GM12878 (cell line): ENCODE results near the gene KLK3. TPM values are rescaled to one million over a fixed set of nuclear protein-coding genes. Genes with fewer than 3 reads are reported as not detected.

Source experiments
- ATAC-seq: fragments of 200-7000 bp; cut with Tn5 transposase; 3 replicates; pipeline ENCODE4 v1.9.1; 2020; ENCODE audit warnings: mild to moderate bottlenecking, moderate library complexity
- BruUV-seq: library from RNA; stranded (reverse); fragments of 400-500 nt; replicated peaks from 2 replicates; lab custom pipeline; 2021; lab: Mats Ljungman, UMichigan
- CTCF ChIA-PET: fragments of 300-600 bp; sonication (Branson Sonifier 250); formaldehyde crosslinking; extraction: SDS; loops from one replicate; lab custom pipeline; 2021; ENCODE audit warnings: inconsistent platforms; lab: Yijun Ruan, JAX
- POLR2A ChIA-PET: fragments of 350-600 bp; formaldehyde crosslinking; extraction: SDS; loops from one replicate; lab custom pipeline; 2021; ENCODE audit warnings: inconsistent platforms; lab: Charles Lee
- RAD21 ChIA-PET: fragments of 300-600 bp; sonication (Branson Sonifier 250); formaldehyde crosslinking; loops from one replicate; lab custom pipeline; 2023; ENCODE audit warnings: antibody characterized with exemption; ENCODE audit not compliant: unreplicated experiment; lab: Charles Lee
- SMC1A ChIA-PET: fragments of 300-600 bp; sonication (Branson Sonifier 250); formaldehyde crosslinking; loops from one replicate; lab custom pipeline; 2023; ENCODE audit not compliant: unreplicated experiment, uncharacterized antibody; lab: Charles Lee
- DNase-seq: peaks from one replicate; pipeline ENCODE4 v3.0.0-alpha.2; 2011; ENCODE audit warnings: low read depth, low spot score
- FAIRE-seq: peaks from 3 replicates; lab custom pipeline; 2011; peaks lifted over from hg19 to GRCh38; lab: Jason Lieb, UNC
- H2AFZ ChIP-seq: 2 replicates; pipeline ENCODE4 v1.6.0; 2011; ENCODE audit warnings: low read depth, low read length, control low read depth; ENCODE audit not compliant: control insufficient read depth
- H3K27ac ChIP-seq: 2 replicates; pipeline ENCODE4 v1.5.1; 2011; ENCODE audit warnings: control low read depth; ENCODE audit not compliant: control insufficient read depth, insufficient read depth
- H3K27me3 ChIP-seq, 2 experiments: replicated peaks in 1 of 2; 2 replicates each; pipeline versions ENCODE4 v1.6.0 to v1.6.1; 2011; ENCODE audit warnings: low read length in 1 of 2; ENCODE audit not compliant: control insufficient read depth in 2 of 2, insufficient read depth in 2 of 2
- H3K36me3 ChIP-seq, 2 experiments: 2 replicates each; pipeline ENCODE4 v1.5.1; 2011; ENCODE audit warnings: low read length in 1 of 2; ENCODE audit not compliant: control insufficient read depth in 2 of 2, insufficient read depth in 2 of 2
- H3K4me1 ChIP-seq: 2 replicates; pipeline ENCODE4 v1.6.1; 2011; ENCODE audit warnings: mild to moderate bottlenecking, low read length, moderate library complexity, mixed read lengths; ENCODE audit not compliant: control insufficient read depth, insufficient read depth
- H3K4me2 ChIP-seq: 2 replicates; pipeline ENCODE4 v1.6.0; 2011; ENCODE audit warnings: control low read depth; ENCODE audit not compliant: control insufficient read depth, insufficient read depth
- H3K4me3 ChIP-seq: fragments of 200-600 bp; sonication (generic); 2 replicates; pipeline ENCODE4 v1.5.1; 2016
- H3K79me2 ChIP-seq: 2 replicates; pipeline ENCODE4 v1.6.0; 2011; ENCODE audit warnings: low read length; ENCODE audit not compliant: control insufficient read depth, insufficient read depth
- H3K9ac ChIP-seq: 2 replicates; pipeline ENCODE4 v1.8.0; 2011; ENCODE audit warnings: low read length, control low read depth, mixed read lengths; ENCODE audit not compliant: control insufficient read depth, insufficient read depth
- H3K9me3 ChIP-seq: replicated peaks from 3 replicates; pipeline ENCODE4 v1.5.1; 2011; ENCODE audit warnings: mild to moderate bottlenecking, low read length; ENCODE audit not compliant: control insufficient read depth, insufficient read depth
- H4K20me1 ChIP-seq: 2 replicates; pipeline ENCODE4 v1.6.0; 2011; ENCODE audit not compliant: control insufficient read depth, insufficient read depth
- BCL11A ChIP-seq: IDR thresholded peaks from 2 replicates; pipeline ENCODE4 v1.6.1; 2011; ENCODE audit warnings: low read depth, low read length
- HDAC2 ChIP-seq: fragments of 200-600 bp; sonication (generic); IDR thresholded peaks from 2 replicates; pipeline ENCODE4 v1.6.1; 2017
- LARP7 ChIP-seq: fragments of 450-650 bp; IDR thresholded peaks from 2 replicates; pipeline ENCODE4 v1.6.1; 2017; ENCODE audit warnings: mild to moderate bottlenecking
- MYC ChIP-seq: IDR thresholded peaks from 2 replicates; pipeline ENCODE4 v1.6.1; 2011; ENCODE audit warnings: mild to moderate bottlenecking, low read length, moderate library complexity, inconsistent platforms; ENCODE audit not compliant: insufficient read depth, insufficient replicate concordance, insufficient read length, severe bottlenecking
- NFIC ChIP-seq: IDR thresholded peaks from 2 replicates; pipeline ENCODE4 v1.6.1; 2012; ENCODE audit warnings: low read depth, mild to moderate bottlenecking, inconsistent platforms, low read length, moderate library complexity
- NFYB ChIP-seq: IDR thresholded peaks from 2 replicates; pipeline ENCODE4 v1.6.1; 2011; ENCODE audit warnings: low read depth, mild to moderate bottlenecking, low read length, improper control_type of control experiment, moderate library complexity; ENCODE audit not compliant: insufficient read depth
- SIN3A ChIP-seq: IDR thresholded peaks from 2 replicates; pipeline ENCODE4 v1.6.1; 2012; ENCODE audit warnings: low read depth, low read length, improper control_type of control experiment
- SMAD1 ChIP-seq: fragments of 450-650 bp; IDR thresholded peaks from 2 replicates; pipeline ENCODE4 v1.6.1; 2018; ENCODE audit warnings: mild to moderate bottlenecking, low read depth; ENCODE audit not compliant: partially characterized antibody
- STAT3 ChIP-seq: IDR thresholded peaks from 2 replicates; pipeline ENCODE4 v1.6.1; 2011; ENCODE audit warnings: low read depth, low read length, improper control_type of control experiment
- SUZ12 ChIP-seq: fragments of 200-600 bp; sonication (generic); IDR thresholded peaks from one replicate; pipeline ENCODE4 v1.6.1; 2018; ENCODE audit warnings: antibody characterized with exemption, mild to moderate bottlenecking; ENCODE audit not compliant: unreplicated experiment
- TAF1 ChIP-seq: IDR thresholded peaks from 2 replicates; pipeline ENCODE4 v1.6.1; 2011; ENCODE audit warnings: mild to moderate bottlenecking, low read depth, low read length, borderline replicate concordance
- ZNF207 ChIP-seq: fragments of 450-650 bp; IDR thresholded peaks from 2 replicates; pipeline ENCODE4 v1.6.1; 2014; ENCODE audit warnings: antibody characterized with exemption, mild to moderate bottlenecking, borderline replicate concordance
- ZNF24 ChIP-seq: fragments of 450-650 bp; IDR thresholded peaks from 2 replicates; pipeline ENCODE4 v1.6.1; 2017; ENCODE audit warnings: antibody characterized with exemption, mild to moderate bottlenecking
- WGBS: methylation state at CpG from one replicate; pipeline ENCODE4 v1.1.6; 2016; ENCODE audit warnings: low lambda C conversion rate; ENCODE audit not compliant: insufficient replicate concordance, insufficient coverage; ENCODE audit errors: missing lambda C conversion rate; 5-methylcytosine and 5-hydroxymethylcytosine counted together
- in situ Hi-C: fragments of 300-500 bp; cut with MboI; formaldehyde crosslinking; loops from 9 replicates; pipeline ENCODE4 v1.14.3; 2018; ENCODE audit warnings: mixed read lengths
- intact Hi-C: fragments of 100-400 bp; cut with micrococcal nuclease; formaldehyde crosslinking; loops from one replicate; pipeline ENCODE4 v1.14.2; 2022; ENCODE audit not compliant: unreplicated experiment
- polyA plus RNA-seq, 11 experiments: library from polyadenylated mRNA; depleted of rRNA in 4 of 11; unstranded in 6 of 11; stranded (reverse) in 5 of 11; fragments of >200 nt; fragmentation: Nextera tagmentation in 4 of 11; fragmentation: Illumina TruSeq in 1 of 11; extraction: Ambion mirVana in 4 of 11; extraction: Trizol in 1 of 11; gene quantifications; 1 replicate in 1 of 11; 2 replicates in 10 of 11; pipeline versions ENCODE4 v1.2.1 to v1.2.3, GENCODE V29; 2011 to 2016; ENCODE audit warnings: inconsistent platforms in 2 of 11, missing spikeins in 2 of 11, low read depth in 1 of 11
- total RNA-seq, 4 experiments: library from RNA; depleted of rRNA in 3 of 4; stranded (reverse); fragments of >200 nt in 3 of 4; fragmentation: Illumina TruSeq in 1 of 4; extraction: Trizol in 1 of 4; gene quantifications; 2 replicates each; pipeline versions ENCODE4 v1.2.1 to v1.2.3, GENCODE V29; 2013 to 2021
- TF ChIP-seq, protein P1 (sequence below): fragments of 450-650 bp; IDR thresholded peaks from 2 replicates; pipeline ENCODE4 v1.6.1; 2017; ENCODE audit warnings: mild to moderate bottlenecking, moderate library complexity
- TF ChIP-seq, protein P2 (sequence below): IDR thresholded peaks from 2 replicates; pipeline ENCODE4 v1.6.1; 2012; ENCODE audit warnings: low read length, inconsistent platforms
- TF ChIP-seq, protein P3 (sequence below): fragments of 450-650 bp; IDR thresholded peaks from 2 replicates; pipeline ENCODE4 v1.6.1; 2017; ENCODE audit warnings: mild to moderate bottlenecking, low read depth, inconsistent platforms; ENCODE audit not compliant: poor library complexity, severe bottlenecking

Gene KLK3
- total and polyA plus RNA-seq, 10 of the 15 experiments (the other 5 are each of a cell fraction or from before 2014, with no cell fraction given) = 0.31 TPM; not detected in 9

DNA sequence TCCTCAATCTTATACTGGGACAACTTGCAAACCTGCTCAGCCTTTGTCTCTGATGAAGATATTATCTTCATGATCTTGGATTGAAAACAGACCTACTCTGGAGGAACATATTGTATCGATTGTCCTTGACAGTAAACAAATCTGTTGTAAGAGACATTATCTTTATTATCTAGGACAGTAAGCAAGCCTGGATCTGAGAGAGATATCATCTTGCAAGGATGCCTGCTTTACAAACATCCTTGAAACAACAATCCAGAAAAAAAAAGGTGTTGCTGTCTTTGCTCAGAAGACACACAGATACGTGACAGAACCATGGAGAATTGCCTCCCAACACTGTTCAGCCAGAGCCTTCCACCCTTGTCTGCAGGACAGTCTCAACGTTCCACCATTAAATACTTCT is 4.0 kb upstream of the KLK3 start (continued):
- TF ChIP-seq, protein P1, sequence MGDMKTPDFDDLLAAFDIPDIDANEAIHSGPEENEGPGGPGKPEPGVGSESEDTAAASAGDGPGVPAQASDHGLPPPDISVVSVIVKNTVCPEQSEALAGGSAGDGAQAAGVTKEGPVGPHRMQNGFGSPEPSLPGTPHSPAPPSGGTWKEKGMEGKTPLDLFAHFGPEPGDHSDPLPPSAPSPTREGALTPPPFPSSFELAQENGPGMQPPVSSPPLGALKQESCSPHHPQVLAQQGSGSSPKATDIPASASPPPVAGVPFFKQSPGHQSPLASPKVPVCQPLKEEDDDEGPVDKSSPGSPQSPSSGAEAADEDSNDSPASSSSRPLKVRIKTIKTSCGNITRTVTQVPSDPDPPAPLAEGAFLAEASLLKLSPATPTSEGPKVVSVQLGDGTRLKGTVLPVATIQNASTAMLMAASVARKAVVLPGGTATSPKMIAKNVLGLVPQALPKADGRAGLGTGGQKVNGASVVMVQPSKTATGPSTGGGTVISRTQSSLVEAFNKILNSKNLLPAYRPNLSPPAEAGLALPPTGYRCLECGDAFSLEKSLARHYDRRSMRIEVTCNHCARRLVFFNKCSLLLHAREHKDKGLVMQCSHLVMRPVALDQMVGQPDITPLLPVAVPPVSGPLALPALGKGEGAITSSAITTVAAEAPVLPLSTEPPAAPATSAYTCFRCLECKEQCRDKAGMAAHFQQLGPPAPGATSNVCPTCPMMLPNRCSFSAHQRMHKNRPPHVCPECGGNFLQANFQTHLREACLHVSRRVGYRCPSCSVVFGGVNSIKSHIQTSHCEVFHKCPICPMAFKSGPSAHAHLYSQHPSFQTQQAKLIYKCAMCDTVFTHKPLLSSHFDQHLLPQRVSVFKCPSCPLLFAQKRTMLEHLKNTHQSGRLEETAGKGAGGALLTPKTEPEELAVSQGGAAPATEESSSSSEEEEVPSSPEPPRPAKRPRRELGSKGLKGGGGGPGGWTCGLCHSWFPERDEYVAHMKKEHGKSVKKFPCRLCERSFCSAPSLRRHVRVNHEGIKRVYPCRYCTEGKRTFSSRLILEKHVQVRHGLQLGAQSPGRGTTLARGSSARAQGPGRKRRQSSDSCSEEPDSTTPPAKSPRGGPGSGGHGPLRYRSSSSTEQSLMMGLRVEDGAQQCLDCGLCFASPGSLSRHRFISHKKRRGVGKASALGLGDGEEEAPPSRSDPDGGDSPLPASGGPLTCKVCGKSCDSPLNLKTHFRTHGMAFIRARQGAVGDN = no peak
- TF ChIP-seq MYC (no peak), LARP7 (no peak), SUZ12 (no peak)

DNA sequence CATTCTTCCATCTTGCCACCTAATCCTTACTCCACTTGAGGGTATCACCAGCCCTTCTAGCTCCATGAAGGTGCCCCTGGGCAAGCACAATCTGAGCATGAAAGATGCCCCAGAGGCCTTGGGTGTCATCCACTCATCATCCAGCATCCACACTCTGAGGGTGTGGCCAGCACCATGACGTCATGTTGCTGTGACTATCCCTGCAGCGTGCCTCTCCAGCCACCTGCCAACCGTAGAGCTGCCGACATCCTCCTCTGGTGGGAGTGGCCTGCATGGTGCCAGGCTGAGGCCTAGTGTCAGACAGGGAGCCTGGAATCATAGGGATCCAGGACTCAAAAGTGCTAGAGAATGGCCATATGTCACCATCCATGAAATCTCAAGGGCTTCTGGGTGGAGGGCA is 3.1 kb upstream of the KLK3 start:
- no peaks in the 10 kb centered on the region for H3K36me3 ChIP-seq
- ChIA-PET POLR2A (no interaction called here), CTCF (no interaction called here), RAD21 (no interaction called here), SMC1A (interaction anchor here (1.7 kb wide), 1 partner anchor 8 kb away, joined by 6 read pairs; no protein-coding TSS in a partner anchor)
- FAIRE-seq (no peak), DNase-seq (no peak), ATAC-seq (no peak)
- H4K20me1 ChIP-seq = no peaks in the 10 kb centered on the region
- intact Hi-C loops = no loop called here
- no peak overlapping the region for H2AFZ ChIP-seq
- H3K79me2 ChIP-seq = no peaks in the 10 kb centered on the region
- no peaks in the 10 kb centered on the region; the same call in 2 of the 3 replicates for H3K9me3 ChIP-seq
- 48% methylated on average over 4 of the region's 4 CpGs for WGBS
- BruUV-seq = no TSS peak
- no peak overlapping the region for H3K9ac ChIP-seq
- no peaks in the 10 kb centered on the region; a peak in 1 of 4 replicates for H3K27me3 ChIP-seq
- no peak overlapping the region for H3K4me2 ChIP-seq
- H3K4me1 ChIP-seq = no peaks in the 10 kb centered on the region
- H3K4me3 ChIP-seq = no peak overlapping the region
- in situ Hi-C loops = no loop called here
- no peak overlapping the region for H3K27ac ChIP-seq
- TF ChIP-seq, protein P2, sequence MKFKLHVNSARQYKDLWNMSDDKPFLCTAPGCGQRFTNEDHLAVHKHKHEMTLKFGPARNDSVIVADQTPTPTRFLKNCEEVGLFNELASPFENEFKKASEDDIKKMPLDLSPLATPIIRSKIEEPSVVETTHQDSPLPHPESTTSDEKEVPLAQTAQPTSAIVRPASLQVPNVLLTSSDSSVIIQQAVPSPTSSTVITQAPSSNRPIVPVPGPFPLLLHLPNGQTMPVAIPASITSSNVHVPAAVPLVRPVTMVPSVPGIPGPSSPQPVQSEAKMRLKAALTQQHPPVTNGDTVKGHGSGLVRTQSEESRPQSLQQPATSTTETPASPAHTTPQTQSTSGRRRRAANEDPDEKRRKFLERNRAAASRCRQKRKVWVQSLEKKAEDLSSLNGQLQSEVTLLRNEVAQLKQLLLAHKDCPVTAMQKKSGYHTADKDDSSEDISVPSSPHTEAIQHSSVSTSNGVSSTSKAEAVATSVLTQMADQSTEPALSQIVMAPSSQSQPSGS = no peak
- no peak for TF ChIP-seq SMAD1
- no peak for TF ChIP-seq ZNF24
- no peak for TF ChIP-seq TAF1
- no peak for TF ChIP-seq ZNF207
- no peak for TF ChIP-seq NFIC
- no peak for TF ChIP-seq SIN3A
- TF ChIP-seq HDAC2 = no peak
- TF ChIP-seq BCL11A = no peak
- TF ChIP-seq STAT3 = no peak
- TF ChIP-seq, protein P3, sequence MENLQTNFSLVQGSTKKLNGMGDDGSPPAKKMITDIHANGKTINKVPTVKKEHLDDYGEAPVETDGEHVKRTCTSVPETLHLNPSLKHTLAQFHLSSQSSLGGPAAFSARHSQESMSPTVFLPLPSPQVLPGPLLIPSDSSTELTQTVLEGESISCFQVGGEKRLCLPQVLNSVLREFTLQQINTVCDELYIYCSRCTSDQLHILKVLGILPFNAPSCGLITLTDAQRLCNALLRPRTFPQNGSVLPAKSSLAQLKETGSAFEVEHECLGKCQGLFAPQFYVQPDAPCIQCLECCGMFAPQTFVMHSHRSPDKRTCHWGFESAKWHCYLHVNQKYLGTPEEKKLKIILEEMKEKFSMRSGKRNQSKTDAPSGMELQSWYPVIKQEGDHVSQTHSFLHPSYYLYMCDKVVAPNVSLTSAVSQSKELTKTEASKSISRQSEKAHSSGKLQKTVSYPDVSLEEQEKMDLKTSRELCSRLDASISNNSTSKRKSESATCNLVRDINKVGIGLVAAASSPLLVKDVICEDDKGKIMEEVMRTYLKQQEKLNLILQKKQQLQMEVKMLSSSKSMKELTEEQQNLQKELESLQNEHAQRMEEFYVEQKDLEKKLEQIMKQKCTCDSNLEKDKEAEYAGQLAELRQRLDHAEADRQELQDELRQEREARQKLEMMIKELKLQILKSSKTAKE = no peak
- TF ChIP-seq NFYB = no peak
- no peak for TF ChIP-seq LARP7
